HCT116 (cell line): Measurements from ENCODE around the gene ABRACL. TPM values are rescaled to one million over a fixed set of nuclear protein-coding genes. Genes with fewer than 3 reads are reported as not detected.
A peak's percentile ranks its signal among the peaks of the same experiment; 100 is the strongest.

Experiments used
- ATAC-seq: fragments of 200-7000 bp; cut with Tn5 transposase; 2 replicates; pipeline ENCODE4 v1.9.1; 2020; ENCODE audit warnings: mild to moderate bottlenecking, moderate library complexity
- BruUV-seq: library from RNA; stranded (reverse); fragments of 400-500 nt; replicated peaks from 2 replicates; lab custom pipeline; 2021; lab: Mats Ljungman, UMichigan
- CTCF ChIA-PET: fragments of 300-600 bp; sonication (Branson Sonifier 250); formaldehyde crosslinking; loops from one replicate; lab custom pipeline; 2021; ENCODE audit warnings: antibody characterized with exemption; lab: Charles Lee
- POLR2A ChIA-PET: fragments of 300-600, 350-600 bp; sonication (Branson Sonifier 250); formaldehyde crosslinking; loops from one replicate; lab custom pipeline; 2021; ENCODE audit warnings: antibody characterized with exemption; lab: Charles Lee
- RAD21 ChIA-PET, 2 experiments: fragments of 300-600 bp; sonication (Branson Sonifier 250); formaldehyde crosslinking; loops; one replicate each; lab custom pipeline; 2023; ENCODE audit warnings: low total read pairs in 2 of 2; ENCODE audit not compliant: uncharacterized antibody in 2 of 2, unreplicated experiment in 2 of 2, low non-redundant PET in 1 of 2; lab: Charles Lee
- DNase-seq: peaks from one replicate; pipeline ENCODE4 v3.0.0-alpha.2; 2010; ENCODE audit warnings: low read depth, low spot score
- H2AFZ ChIP-seq: fragments of 200-600 bp; shearing (Covaris generic), sonication (generic); 2 replicates; pipeline ENCODE4 v1.6.1; 2017; ENCODE audit warnings: low read depth, mixed run types, mixed read lengths, antibody characterized with exemption, low read length; ENCODE audit not compliant: poor library complexity, severe bottlenecking
- H3K27ac ChIP-seq: 2 replicates; pipeline ENCODE4 v1.5.1; 2012; ENCODE audit warnings: low read depth, low read length
- H3K27me3 ChIP-seq: fragments of 200-600 bp; sonication (generic); 2 replicates; pipeline ENCODE4 v1.6.1; 2016; ENCODE audit warnings: mixed run types, low read length, mixed read lengths; ENCODE audit not compliant: insufficient read depth
- H3K36me3 ChIP-seq, 2 experiments: fragments of 200-500 bp in 1 of 2; fragments of 200-600 bp in 1 of 2; sonication (Bioruptor generic) in 1 of 2; sonication (generic) in 1 of 2; 2 replicates each; pipeline versions ENCODE4 v1.5.1 to v1.6.1; 2014 to 2016; ENCODE audit warnings: low read length in 2 of 2, inconsistent platforms in 1 of 2, mixed read lengths in 1 of 2, mixed run types in 1 of 2; ENCODE audit not compliant: insufficient read depth in 2 of 2, control insufficient read depth in 1 of 2
- H3K4me1 ChIP-seq, 2 experiments: fragments of 200-600 bp in 1 of 2; sonication (generic) in 1 of 2; 2 replicates each; pipeline versions ENCODE4 v1.5.1 to v1.6.1; 2012 to 2017; ENCODE audit warnings: low read length in 2 of 2, inconsistent platforms in 1 of 2, mild to moderate bottlenecking in 1 of 2, mixed read lengths in 1 of 2, mixed run types in 1 of 2, moderate library complexity in 1 of 2; ENCODE audit not compliant: insufficient read depth in 2 of 2, control insufficient read depth in 1 of 2
- H3K4me2 ChIP-seq: fragments of 200-600 bp; sonication (generic); 2 replicates; pipeline ENCODE4 v1.6.1; 2017; ENCODE audit warnings: mixed run types, low read length, mixed read lengths
- H3K4me3 ChIP-seq, 2 experiments: fragments of 200-600 bp in 1 of 2; sonication (generic) in 1 of 2; replicated peaks in 1 of 2; 2 replicates each; pipeline ENCODE4 v1.5.1; 2011 to 2016; ENCODE audit warnings: low read length in 2 of 2, control low read depth in 1 of 2, low read depth in 1 of 2, mild to moderate bottlenecking in 1 of 2, mixed read lengths in 1 of 2, mixed run types in 1 of 2
- H3K79me2 ChIP-seq: fragments of 200-600 bp; sonication (generic); 2 replicates; pipeline ENCODE4 v1.6.1; 2017; ENCODE audit warnings: mild to moderate bottlenecking, mixed run types, low read length, moderate library complexity, mixed read lengths; ENCODE audit not compliant: insufficient read depth
- H3K9ac ChIP-seq: fragments of 200-600 bp; sonication (generic); 2 replicates; pipeline ENCODE4 v1.6.1; 2016; ENCODE audit warnings: low read length, mixed read lengths
- H3K9me2 ChIP-seq: fragments of 200-600 bp; sonication (generic), shearing (Covaris generic); 2 replicates; pipeline ENCODE4 v1.6.1; 2017; ENCODE audit warnings: mixed run types, mild to moderate bottlenecking, moderate library complexity; ENCODE audit not compliant: insufficient read depth
- H3K9me3 ChIP-seq, 2 experiments: fragments of 200-500 bp in 1 of 2; fragments of 200-600 bp in 1 of 2; sonication (Bioruptor generic) in 1 of 2; sonication (generic) in 1 of 2; 2 replicates each; pipeline ENCODE4 v1.6.1; 2014 to 2017; ENCODE audit warnings: low read length in 2 of 2, mixed read lengths in 2 of 2, inconsistent platforms in 1 of 2, low read depth in 1 of 2, mild to moderate bottlenecking in 1 of 2, mixed run types in 1 of 2, moderate library complexity in 1 of 2; ENCODE audit not compliant: control insufficient read depth in 1 of 2, insufficient read depth in 1 of 2
- H4K20me1 ChIP-seq: fragments of 200-600 bp; sonication (generic), shearing (Covaris generic); 2 replicates; pipeline ENCODE4 v1.6.1; 2017; ENCODE audit warnings: mixed run types, mild to moderate bottlenecking, moderate library complexity; ENCODE audit not compliant: insufficient read depth
- CBX3 ChIP-seq: IDR thresholded peaks from 2 replicates; pipeline ENCODE4 v1.6.1; 2012; ENCODE audit warnings: low read depth
- EGR1 ChIP-seq: IDR thresholded peaks from 2 replicates; pipeline ENCODE4 v1.6.1; 2012; ENCODE audit warnings: low read depth
- FOSL1 ChIP-seq: IDR thresholded peaks from 2 replicates; pipeline ENCODE4 v1.6.1; 2012; ENCODE audit warnings: low read depth
- JUND ChIP-seq: IDR thresholded peaks from 2 replicates; pipeline ENCODE4 v1.6.1; 2012
- MAX ChIP-seq: IDR thresholded peaks from 2 replicates; pipeline ENCODE4 v1.6.1; 2012
- POLR2AphosphoS5 ChIP-seq: IDR thresholded peaks from 2 replicates; pipeline ENCODE4 v1.6.1; 2011; ENCODE audit warnings: mild to moderate bottlenecking, low read depth, low read length, moderate library complexity
- REST ChIP-seq: IDR thresholded peaks from 2 replicates; pipeline ENCODE4 v1.6.1; 2012; ENCODE audit warnings: low read depth
- SP1 ChIP-seq: IDR thresholded peaks from 2 replicates; pipeline ENCODE4 v1.6.1; 2012; ENCODE audit warnings: low read depth
- SRF ChIP-seq: IDR thresholded peaks from 2 replicates; pipeline ENCODE4 v1.6.1; 2012; ENCODE audit warnings: low read depth
- TCF7L2 ChIP-seq: IDR thresholded peaks from 2 replicates; pipeline ENCODE4 v1.7.0; 2011; ENCODE audit warnings: borderline replicate concordance, inconsistent platforms; ENCODE audit not compliant: insufficient read depth, insufficient read length; ENCODE audit errors: extremely low read depth
- ZFX ChIP-seq: fragments of 450-650 bp; IDR thresholded peaks from 2 replicates; pipeline ENCODE4 v1.6.1; 2017
- intact Hi-C: fragments of 100-400 bp; cut with micrococcal nuclease; formaldehyde crosslinking; loops from 2 replicates; pipeline ENCODE4 v1.10.0; 2022
- total RNA-seq: library from RNA; stranded (reverse); gene quantifications from one replicate; pipeline ENCODE4 v1.2.1, GENCODE V29; 2021; ENCODE audit not compliant: unreplicated experiment

ABRACL gene
- total RNA-seq, 1 experiment from 2014 or later: 47.4 TPM

GRCh38 chr6:139027620-139028182 is 844 bp upstream of the ABRACL start:
- Histone ChIP-seq H3K79me2 (peaks cover 10% of the 10 kb centered on the region), H3K27me3 (no peaks in the 10 kb centered on the region), H3K4me1 (peaks cover 0 to 25% of the 10 kb centered on the region in 2 experiments; a peak in 3 of 4 replicates), H3K4me2 (peak overlapping the region; percentile 75), H3K27ac (peak overlapping the region; percentile 61), H2AFZ (peak overlapping the region; percentile 63), H3K36me3 (no peaks in the 10 kb centered on the region), H3K4me3 (peak overlapping the region; percentile 71 to 75), H3K9me2 (no peaks in the 10 kb centered on the region), H3K9me3 (no peaks in the 10 kb centered on the region), H3K9ac (peak overlapping the region; percentile 69), H4K20me1 (no peaks in the 10 kb centered on the region)
- TF ChIP-seq SP1 (0 out of 2 replicates have a peak, but pooled peaks have one; percentile 1), EGR1 (no peak), TCF7L2 (peak; percentile 10), JUND (peak; percentile 6; the same call in 1 of the 2 replicates), POLR2AphosphoS5 (0 out of 2 replicates have a peak, but pooled peaks have one; percentile 33)
- ChIA-PET CTCF (no interaction called here), RAD21 (no interaction called here), POLR2A (interaction anchor here (0.6 to 1.0 kb wide), 3 partner anchors 11 to 50 kb away, joined by 3 read pairs; no protein-coding TSS in a partner anchor)
- no TSS peak for BruUV-seq
- ATAC-seq (peak; percentile 11; the same call in 1 of the 2 replicates), DNase-seq (no peak)
- intact Hi-C loops: loop anchor here (2.0 kb wide), 1 partner anchor 39 kb away; the partner anchor contains the start of gene REPS1

- Histone ChIP-seq H3K9ac (peak overlapping the region; percentile 69), H3K9me3 (no peaks in the 10 kb centered on the region), H3K79me2 (peaks cover 10% of the 10 kb centered on the region), H3K36me3 (no peaks in the 10 kb centered on the region), H3K4me2 (peak overlapping the region; percentile 75), H4K20me1 (no peaks in the 10 kb centered on the region), H2AFZ (peak overlapping the region; percentile 63), H3K27me3 (no peaks in the 10 kb centered on the region), H3K27ac (peak overlapping the region; percentile 61)
- RAD21 ChIA-PET: no interaction called here
- intact Hi-C loops: loop anchor here (2.0 kb wide), 1 partner anchor 39 kb away; the partner anchor contains the start of gene REPS1
- DNase-seq: no peak
- ATAC-seq: no peak
- no TSS peak for BruUV-seq
- TF ChIP-seq JUND: 0 out of 2 replicates have a peak, but pooled peaks have one; percentile 0
- TF ChIP-seq POLR2AphosphoS5: peak; percentile 75; the same call in 1 of the 2 replicates
- no peak for TF ChIP-seq REST
- no peak; the same call in 1 of the 2 replicates for TF ChIP-seq MAX
- TF ChIP-seq CBX3: no peak
- TF ChIP-seq FOSL1: no peak
- 0 out of 2 replicates have a peak, but pooled peaks have one; percentile 4 for TF ChIP-seq ZFX
- no peak for TF ChIP-seq SRF
- TF ChIP-seq, all 23 proteins: peak for 3
- Histone ChIP-seq H3K4me3 (peak overlapping the region; percentile 71 to 75), H3K9me2 (no peaks in the 10 kb centered on the region), H3K4me1 (peaks cover 0 to 25% of the 10 kb centered on the region in 2 experiments; a peak in 3 of 4 replicates)
- CTCF ChIA-PET: no interaction called here
- POLR2A ChIA-PET: interaction anchor here (0.9 to 1.0 kb wide), 2 partner anchors 11 to 13 kb away, joined by 3 read pairs; no protein-coding TSS in a partner anchor
Observed at GRCh38 chr6:139028215-139028657, 309 bp upstream of the ABRACL start.
